Stomach (tissue), 9 donors: ENCODE data around the gene HOXB8. TPM values are rescaled to one million over a fixed set of nuclear protein-coding genes. Genes with fewer than 3 reads are reported as not detected.

Experiments used
- DNase-seq, 2 donors: peaks; one replicate each; pipeline versions ENCODE4 v3.0.0 to v3.0.0-alpha.2; 2013 to 2019
- H3K27ac ChIP-seq, 5 donors: fragments of 200-600 bp in 4 of 5; sonication (generic) in 4 of 5; one replicate each; pipeline ENCODE4 v1.5.1; 2013 to 2019; ENCODE audit warnings: mild to moderate bottlenecking in 1 of 5, moderate library complexity in 1 of 5
- H3K27me3 ChIP-seq, 3 donors: fragments of 200-600 bp; sonication (generic); one replicate each; pipeline ENCODE4 v1.5.1; 2017 to 2019; ENCODE audit warnings: mixed run types in 1 of 3
- H3K36me3 ChIP-seq, 4 donors: fragments of 200-600 bp; sonication (generic); 1 replicate in 3 of 4; 2 replicates in 1 of 4; pipeline ENCODE4 v1.5.1; 2016 to 2019
- H3K4me1 ChIP-seq, 4 donors: fragments of 200-600 bp; sonication (generic); one replicate each; pipeline ENCODE4 v1.5.1; 2016 to 2019
- H3K4me3 ChIP-seq, 4 donors: fragments of 200-600 bp; sonication (generic) in 3 of 4; one replicate each; pipeline ENCODE4 v1.5.1; 2016 to 2019; ENCODE audit warnings: mild to moderate bottlenecking in 1 of 4
- H3K9me3 ChIP-seq, 4 donors: fragments of 200-600 bp; sonication (generic); one replicate each; pipeline ENCODE4 v1.5.1; 2016 to 2019
- CTCF ChIP-seq, 7 experiments: fragments of 450-650 bp in 4 of 7; fragments of 200-600 bp in 3 of 7; sonication (generic) in 3 of 7; IDR thresholded peaks; one replicate each; pipeline ENCODE4 v1.5.1; 2016 to 2019; ENCODE audit warnings: antibody characterized with exemption in 7 of 7, control low read depth in 2 of 7, mild to moderate bottlenecking in 1 of 7
- EP300 ChIP-seq: sonication (generic); formaldehyde crosslinking; IDR thresholded peaks from one replicate; pipeline ENCODE4 v1.6.1; 2017; ENCODE audit warnings: antibody characterized with exemption
- POLR2A ChIP-seq, 4 donors: fragments of 450-650 bp; IDR thresholded peaks; one replicate each; pipeline ENCODE4 v1.6.1; 2016; ENCODE audit warnings: antibody characterized with exemption in 4 of 4, control low read depth in 2 of 4, mild to moderate bottlenecking in 1 of 4, moderate library complexity in 1 of 4
- POLR2AphosphoS5 ChIP-seq, 3 donors: sonication (generic); formaldehyde crosslinking; IDR thresholded peaks; one replicate each; pipeline ENCODE4 v1.6.1; 2016; ENCODE audit warnings: antibody characterized with exemption in 3 of 3
- WGBS, 5 donors: extraction: QIAGEN DNeasy Blood & Tissue Kit in 3 of 5; methylation state at CpG; one replicate each; pipeline versions ENCODE4 v1.1.5 to v1.1.7; 2013 to 2018; 5-methylcytosine and 5-hydroxymethylcytosine counted together
- intact Hi-C: fragments of 100-400 bp; cut with DNase I; formaldehyde crosslinking; loops from one replicate; pipeline ENCODE4 v1.15.1; 2023; ENCODE audit warnings: low total_unique reads
- polyA plus RNA-seq, 3 donors: library from polyadenylated mRNA; stranded (reverse); fragments of 200-250 nt; gene quantifications; one replicate each; pipeline ENCODE4 v1.2.3, GENCODE V29; 2013
- total RNA-seq, 5 donors: library from RNA; depleted of rRNA; stranded (reverse); fragments of >200 nt; gene quantifications; one replicate each; pipeline versions ENCODE4 v1.1.0 to v1.2.3, GENCODE V29; 2014 to 2016
- donor health status: healthy with polysubstance abuse.
- donor health status: Bipolar disorder and iron deficiency.
- donor health status: healthy.

Gene HOXB8
- total and polyA plus RNA-seq, 8 donors: 0.46 to 13.0 (median 1.3) TPM; not detected in 1

DNA sequence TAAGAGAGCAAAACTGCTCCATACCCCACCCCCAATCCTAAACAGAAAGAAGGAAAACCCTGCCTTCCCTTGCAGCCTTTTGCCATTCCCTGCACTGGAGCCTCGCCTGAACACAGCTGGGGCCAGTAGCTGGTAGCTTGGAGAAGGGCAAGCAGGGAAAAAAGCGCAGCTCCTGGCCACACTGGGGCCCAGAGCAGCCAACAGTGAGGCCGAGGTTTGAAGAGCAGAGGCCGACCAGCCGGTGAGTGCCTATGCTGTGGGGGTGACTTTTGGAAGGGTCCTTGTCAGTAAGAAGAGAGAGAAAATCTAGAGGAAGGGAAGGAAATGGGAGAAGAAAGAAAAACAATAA, 14.3 kb upstream of the HOXB8 start:
- DNase-seq: no peak
- no peak overlapping the region for H3K4me3 ChIP-seq
- TF ChIP-seq CTCF (IDR thresholded peaks at IDR 0.05) (no peak), POLR2AphosphoS5 (IDR thresholded peaks at IDR 0.05) (no peak), EP300 (no peak), POLR2A (IDR thresholded peaks at IDR 0.05) (no peak)
- no peak overlapping the region for H3K27ac ChIP-seq
- H3K36me3 ChIP-seq: no peaks in the 10 kb centered on the region
- peaks cover 65 to 100% (median 99%) of the 10 kb centered on the region in 3 donors for H3K27me3 ChIP-seq
- WGBS, 5 donors: 12 to 35% (median 26%) methylated on average over 5 of the region's 5 CpGs
- intact Hi-C loops: loop anchor here (10.0 kb wide), 1 partner anchor 295 kb away; no protein-coding TSS in a partner anchor
- H3K9me3 ChIP-seq: no peaks in the 10 kb centered on the region
- peaks cover 23 to 38% (median 28%) of the 10 kb centered on the region in 4 donors for H3K4me1 ChIP-seq

- H3K4me1 ChIP-seq: peaks cover 23 to 32% (median 26%) of the 10 kb centered on the region in 4 donors
- 19 to 28% (median 20%) methylated on average over 5 of the region's 5 CpGs for WGBS, 5 donors
These were observed 13.7 kb upstream of the HOXB8 start for GRCh38 chr17:48628649-48629410.

DNA sequence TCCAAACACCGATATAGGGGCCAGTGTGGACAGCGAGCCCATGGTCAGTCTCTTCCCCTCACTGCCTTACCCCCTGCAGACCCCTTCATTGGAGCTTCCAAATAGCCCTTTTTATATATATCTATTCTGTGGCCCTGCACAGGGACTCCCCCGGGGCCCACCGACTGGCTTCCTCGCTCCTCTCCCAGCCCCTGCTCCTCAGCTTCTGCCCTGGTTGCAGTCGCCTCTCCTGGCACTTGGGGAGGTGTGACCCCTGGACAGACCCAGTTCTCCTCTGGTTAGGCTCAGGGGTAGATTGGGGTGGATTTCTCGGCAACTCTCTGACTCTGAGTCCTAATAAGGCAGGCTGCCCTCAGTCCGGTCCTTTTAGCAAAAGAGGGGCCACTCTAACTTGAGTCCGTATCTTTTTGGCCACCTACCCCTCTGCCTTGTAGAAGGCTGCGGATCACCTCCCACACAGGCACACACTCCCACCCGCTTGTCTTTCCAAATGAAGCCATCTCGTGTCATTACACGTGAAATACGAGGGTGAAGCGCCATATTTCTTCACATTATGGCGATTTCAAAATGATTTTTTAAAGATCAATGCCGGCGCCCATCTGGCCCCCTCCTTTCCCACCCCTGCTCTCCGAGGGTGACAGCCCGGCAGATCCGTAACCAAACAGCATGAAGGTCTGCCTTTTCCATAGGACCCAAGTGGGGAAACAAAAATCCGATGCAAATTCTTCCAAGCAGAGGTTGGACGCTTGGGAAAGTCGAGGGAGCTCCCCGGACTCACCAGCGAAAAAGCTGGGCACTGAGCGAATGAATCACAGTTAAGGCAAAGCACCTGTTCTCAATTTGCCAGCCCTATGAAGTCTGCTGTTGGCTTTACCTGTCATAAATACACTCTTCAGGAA, 12.8 kb upstream of the HOXB8 start:
- no peaks in the 10 kb centered on the region for H3K9me3 ChIP-seq
- H3K4me1 ChIP-seq: peaks cover 23 to 27% (median 23%) of the 10 kb centered on the region in 4 donors
- intact Hi-C loops: loop anchor here (10.0 kb wide), 1 partner anchor 293 kb away; no protein-coding TSS in a partner anchor
- WGBS, 5 donors: 20 to 28% (median 24%) methylated on average over 27 of the region's 27 CpGs
- H3K36me3 ChIP-seq: no peaks in the 10 kb centered on the region
- peaks cover 56 to 100% (median 99%) of the 10 kb centered on the region in 3 donors for H3K27me3 ChIP-seq
- no peak overlapping the region for H3K27ac ChIP-seq
- no peak overlapping the region for H3K4me3 ChIP-seq
- DNase-seq: no peak
- TF ChIP-seq CTCF (IDR thresholded peaks at IDR 0.05) (no peak), POLR2A (IDR thresholded peaks at IDR 0.05) (no peak), POLR2AphosphoS5 (IDR thresholded peaks at IDR 0.05) (no peak), EP300 (no peak)

More at GRCh38 chr17:48628649-48629410, 13.7 kb upstream of the HOXB8 start:
- TF ChIP-seq EP300 (no peak), CTCF (IDR thresholded peaks at IDR 0.05) (no peak), POLR2AphosphoS5 (IDR thresholded peaks at IDR 0.05) (no peak), POLR2A (IDR thresholded peaks at IDR 0.05) (no peak)
- Histone ChIP-seq H3K4me3 (no peak overlapping the region), H3K9me3 (no peaks in the 10 kb centered on the region), H3K27me3 (peaks cover 59 to 100% (median 99%) of the 10 kb centered on the region in 3 donors), H3K36me3 (no peaks in the 10 kb centered on the region), H3K27ac (no peak overlapping the region)
- DNase-seq: no peak
- intact Hi-C loops: loop anchor here (10.0 kb wide), 1 partner anchor 294 kb away; no protein-coding TSS in a partner anchor

- whole genome bisulfite sequencing, 5 donors: 15 to 20% (median 17%) methylated on average over 5 of the region's 5 CpGs
- no peak overlapping the region for H3K4me3 ChIP-seq
- intact Hi-C loops: loop anchor here (10.0 kb wide), 1 partner anchor 292 kb away; no protein-coding TSS in a partner anchor
- no peak for TF ChIP-seq CTCF (IDR thresholded peaks at IDR 0.05)
- no peak for TF ChIP-seq EP300
- no peak for TF ChIP-seq POLR2A (IDR thresholded peaks at IDR 0.05)
- no peak for TF ChIP-seq POLR2AphosphoS5 (IDR thresholded peaks at IDR 0.05)
- no peaks in the 10 kb centered on the region for H3K36me3 ChIP-seq
- H3K4me1 ChIP-seq: peaks cover 23 to 27% (median 23%) of the 10 kb centered on the region in 4 donors
- H3K9me3 ChIP-seq: no peaks in the 10 kb centered on the region
- no peak overlapping the region for H3K27ac ChIP-seq
- peaks cover 56 to 100% (median 99%) of the 10 kb centered on the region in 3 donors for H3K27me3 ChIP-seq
- no peak for DNase-seq
These were observed 12.1 kb upstream of the HOXB8 start for GRCh38 chr17:48627118-48627597.
